NCI-H526 (cell line): ENCODE results near the gene STKLD1.

Experiments
- DNase-seq, 2 experiments: peaks; one replicate each; lab custom pipeline; 2025; lab: John Stamatoyannopoulos, UW

The STKLD1 gene

DNA sequence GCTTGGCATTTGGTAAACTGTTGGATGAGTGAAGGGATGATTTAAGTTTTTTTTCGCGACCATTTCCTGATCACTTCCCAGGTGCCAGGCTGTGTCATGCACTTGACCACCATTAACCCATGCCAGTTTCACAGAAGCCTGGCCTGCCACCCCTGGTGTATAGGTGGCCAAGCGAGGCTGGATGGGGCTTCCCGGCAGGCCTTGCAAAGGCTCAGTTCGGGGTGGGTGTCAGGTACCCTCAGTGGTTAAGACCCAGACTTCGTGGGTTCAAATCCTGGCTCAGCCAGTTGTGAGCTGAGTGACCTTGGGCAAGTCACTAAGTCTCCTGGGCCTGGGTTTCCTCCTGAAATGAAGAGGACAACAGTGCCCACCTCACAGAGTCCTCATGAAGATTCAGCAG, 30.6 kb upstream of the STKLD1 start:
- no peak for DNase-seq

DNA sequence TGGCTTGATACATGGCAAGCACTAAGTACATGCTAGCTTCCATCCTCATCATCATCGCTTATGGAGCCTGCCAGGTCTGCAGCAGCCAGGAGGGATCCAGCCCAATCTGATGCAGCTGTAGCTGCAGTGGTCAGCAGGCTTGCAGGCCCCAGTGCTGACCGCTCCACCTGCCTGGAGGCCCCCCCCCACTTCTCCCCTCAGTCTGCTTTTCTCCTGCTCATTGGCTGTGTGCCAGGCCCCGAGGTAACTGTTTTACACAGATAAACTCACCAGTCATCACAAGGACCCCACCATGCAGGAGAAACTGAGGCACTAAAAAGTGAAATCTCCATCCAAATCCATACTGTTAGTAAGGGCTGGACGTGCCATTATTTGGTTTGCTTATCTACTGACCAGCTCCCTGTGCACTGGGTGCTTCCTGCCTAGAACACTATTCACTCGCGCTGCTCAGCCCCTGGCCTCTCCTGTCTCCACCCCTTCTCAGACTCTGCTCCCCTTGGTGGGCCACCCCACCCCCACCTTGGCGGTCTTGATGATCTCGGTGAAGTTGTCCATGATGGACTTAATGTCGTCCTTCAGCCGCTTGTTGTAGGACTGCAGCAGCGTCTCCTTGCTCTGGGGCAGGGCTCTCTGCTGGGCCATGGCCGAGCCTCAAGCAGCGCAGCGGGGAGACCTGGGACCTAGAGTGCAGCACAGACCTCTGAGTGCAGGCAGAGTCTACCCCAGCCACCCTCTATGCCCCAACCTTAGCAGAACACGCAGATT, 30.0 kb upstream of the STKLD1 start:
- no peak for DNase-seq

DNA sequence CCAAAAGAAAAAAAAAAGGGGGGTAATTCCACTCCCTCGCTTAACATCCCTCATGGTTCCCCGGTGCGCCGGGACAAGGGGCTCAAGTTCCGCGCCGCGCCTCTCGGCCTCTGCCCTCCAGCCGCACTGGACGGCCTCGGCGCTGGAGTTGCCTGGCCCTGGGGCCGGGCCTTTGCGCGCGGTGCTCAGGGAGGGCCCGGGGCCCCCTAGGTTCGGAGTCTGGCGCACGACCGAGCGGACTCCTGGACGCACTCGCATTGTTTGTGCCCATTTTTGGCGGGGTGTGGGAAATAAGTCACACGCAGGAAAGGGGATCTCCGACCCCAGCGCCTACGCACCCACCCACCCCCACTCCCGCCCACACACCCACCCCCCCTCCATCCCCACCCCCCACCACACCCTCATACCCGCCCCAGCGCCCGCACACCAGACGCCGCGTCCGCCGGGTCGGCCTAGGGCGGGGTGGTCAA, 28.6 kb upstream of the STKLD1 start:
- peak in 1 of 2 experiments; percentile 30 for DNase-seq

DNA sequence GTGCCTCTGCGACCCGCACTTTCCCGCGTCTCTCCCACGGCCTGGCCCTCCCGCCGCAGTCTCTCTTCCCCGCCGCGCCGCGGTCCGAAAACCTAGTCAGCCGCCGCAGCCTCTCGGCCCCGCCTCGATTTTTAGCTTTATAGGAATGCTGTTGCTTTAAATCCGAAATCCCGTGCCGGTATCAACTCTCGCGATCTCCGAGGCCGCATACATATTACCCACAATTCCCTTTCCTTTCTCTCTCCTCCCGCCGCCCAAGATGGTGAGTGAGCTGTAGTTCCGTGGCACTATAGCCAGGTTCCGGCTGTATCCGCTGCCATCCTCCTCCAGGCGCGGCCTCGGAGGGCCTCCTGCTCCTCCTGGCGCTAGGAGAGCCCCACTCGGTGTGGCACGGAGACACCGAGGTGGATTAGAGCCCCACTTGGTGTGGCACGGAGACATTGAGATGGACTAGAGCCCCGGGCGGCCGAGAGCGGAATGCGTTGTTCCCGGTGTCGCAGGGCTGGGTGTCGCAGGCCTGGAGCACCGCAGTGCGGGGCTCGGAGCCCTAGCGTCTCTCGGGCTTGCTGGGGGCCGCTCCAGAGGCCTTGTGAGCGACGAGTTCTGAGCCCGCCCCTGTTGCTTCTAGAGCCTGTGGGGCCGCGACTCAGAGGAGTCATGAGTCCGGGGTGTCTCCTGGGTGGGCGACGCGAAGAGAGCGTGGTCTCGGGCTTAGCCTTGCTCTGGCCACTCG, 28.0 kb upstream of the STKLD1 start, which contains the start of the genes MED22 and RPL7A:
MED22 (minus strand) TSS at position 147 of the 733 bp plus-strand sequence. CDS start 1,469 bp downstream, outside the sequence.
RPL7A (plus strand) TSS at position 234 of the 733 bp plus-strand sequence; CDS start at position 260, 26 bp downstream.
- DNase-seq, result peak; percentile 82 to 92

DNA sequence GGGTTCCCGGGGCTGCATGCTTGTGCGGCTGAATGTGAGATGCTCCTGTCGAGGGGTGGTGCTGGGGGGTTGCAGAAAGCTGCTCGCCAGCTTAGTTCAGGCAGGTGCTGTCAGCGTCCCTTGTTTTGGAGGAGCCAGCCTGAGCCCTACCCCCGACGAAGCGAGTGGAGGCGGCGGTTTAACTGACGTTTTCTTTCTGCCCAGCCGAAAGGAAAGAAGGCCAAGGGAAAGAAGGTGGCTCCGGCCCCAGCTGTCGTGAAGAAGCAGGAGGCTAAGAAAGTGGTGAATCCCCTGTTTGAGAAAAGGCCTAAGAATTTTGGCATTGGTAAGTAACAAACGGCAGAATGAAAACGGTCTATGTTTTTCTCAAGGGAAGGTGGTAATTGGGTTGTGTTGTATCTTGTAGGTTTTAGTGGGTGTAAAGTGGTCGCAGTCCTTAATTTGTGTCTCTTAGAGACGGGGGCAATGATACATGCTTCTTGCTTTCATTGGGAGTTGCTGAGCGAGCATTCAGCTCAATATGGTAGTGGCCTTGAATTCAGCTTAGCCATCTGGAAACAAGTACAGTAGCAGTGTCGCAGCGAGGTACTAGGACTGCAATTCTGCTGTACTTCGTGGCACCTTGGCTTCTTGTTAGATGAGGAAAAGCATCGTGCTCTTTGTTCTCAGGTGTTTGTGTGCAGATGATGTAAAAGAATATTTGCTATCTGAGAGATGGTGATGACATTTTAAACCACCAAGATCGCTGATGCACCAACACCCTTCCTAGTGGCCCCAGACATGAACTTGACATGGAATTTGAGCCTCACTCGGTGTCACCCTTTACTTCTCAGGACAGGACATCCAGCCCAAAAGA, 27.2 kb upstream of the STKLD1 start:
- no peak for DNase-seq

DNA sequence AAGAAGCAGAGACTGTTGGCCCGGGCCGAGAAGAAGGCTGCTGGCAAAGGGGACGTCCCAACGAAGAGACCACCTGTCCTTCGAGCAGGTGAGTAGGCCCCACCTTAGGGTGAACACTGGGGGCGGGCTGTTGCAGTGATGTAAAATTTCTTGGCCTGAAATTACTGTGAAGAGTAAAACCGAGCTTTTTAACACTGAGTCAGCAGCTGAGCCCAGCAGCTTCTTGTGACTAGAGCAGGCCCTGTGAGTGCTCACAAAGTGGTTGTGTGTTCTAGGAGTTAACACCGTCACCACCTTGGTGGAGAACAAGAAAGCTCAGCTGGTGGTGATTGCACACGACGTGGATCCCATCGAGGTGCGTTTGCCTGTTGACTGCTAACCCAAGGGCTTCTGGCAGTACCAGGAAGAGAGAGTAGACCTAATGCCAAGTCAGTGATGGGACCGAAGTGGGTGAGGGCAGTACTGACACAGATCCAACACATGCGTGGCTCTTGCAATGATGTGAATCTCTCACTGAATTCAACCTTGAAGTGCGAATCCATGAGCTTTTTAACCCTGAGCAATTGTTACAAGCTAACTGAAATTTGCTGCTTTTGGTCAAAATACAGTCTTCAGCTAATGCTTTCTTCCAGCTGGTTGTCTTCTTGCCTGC, 26.1 kb upstream of the STKLD1 start:
- no peak for DNase-seq

DNA sequence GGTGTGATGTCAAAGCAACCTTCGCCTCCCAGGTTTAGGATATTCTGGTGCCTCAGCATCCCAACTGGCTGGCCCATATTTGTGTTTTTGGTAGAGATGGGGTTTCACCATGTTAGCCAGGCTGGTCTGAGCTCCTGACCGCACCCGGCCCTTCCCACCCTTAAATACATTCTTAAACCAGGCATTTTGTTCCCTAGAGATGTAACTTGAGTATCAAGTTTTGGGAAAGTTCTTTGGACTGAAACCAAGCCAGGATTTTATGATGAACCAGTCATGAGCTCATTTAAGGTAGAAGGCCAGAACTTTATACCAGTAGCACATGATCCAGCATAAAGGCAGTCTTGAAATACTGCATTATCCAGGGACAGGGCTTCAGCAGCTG, 24.6 kb upstream of the STKLD1 start:
- no peak for DNase-seq

DNA sequence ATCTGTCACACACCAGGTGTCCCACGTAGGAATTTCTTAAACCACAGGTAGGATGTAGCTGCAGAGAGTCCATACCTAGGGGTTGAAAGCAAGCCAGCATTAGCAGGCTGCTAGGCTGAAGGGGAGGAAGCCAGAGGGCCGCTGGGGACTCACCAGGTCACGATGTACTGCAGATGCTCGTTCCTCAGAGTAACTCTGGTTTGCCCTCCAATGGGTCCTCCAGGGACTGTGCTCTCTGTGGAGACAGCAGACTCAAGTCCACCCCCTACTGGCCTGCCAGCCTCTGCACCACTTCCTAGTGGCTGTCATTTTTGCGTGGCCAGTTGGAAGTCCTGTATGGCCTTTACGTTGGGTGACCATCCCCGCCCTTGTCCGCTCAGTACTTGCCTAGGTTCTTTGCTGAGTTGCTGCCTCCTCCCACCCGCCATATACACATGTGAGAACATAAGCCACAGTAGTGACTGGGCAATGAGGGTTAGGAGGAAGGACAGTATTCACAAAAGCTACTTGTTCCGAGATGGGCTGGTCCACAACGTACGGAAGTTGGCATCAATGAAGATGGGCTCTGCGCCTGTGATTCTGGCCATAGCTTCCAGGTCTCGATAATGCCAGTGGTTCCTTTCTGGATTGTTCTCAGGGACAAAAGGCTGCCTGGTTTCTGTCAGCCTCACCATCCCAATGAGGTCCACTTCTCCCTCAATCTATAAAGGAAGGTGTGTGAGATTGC, 24.1 kb upstream of the STKLD1 start:
- DNase-seq, result peak in 1 of 2 experiments; percentile 51

DNA sequence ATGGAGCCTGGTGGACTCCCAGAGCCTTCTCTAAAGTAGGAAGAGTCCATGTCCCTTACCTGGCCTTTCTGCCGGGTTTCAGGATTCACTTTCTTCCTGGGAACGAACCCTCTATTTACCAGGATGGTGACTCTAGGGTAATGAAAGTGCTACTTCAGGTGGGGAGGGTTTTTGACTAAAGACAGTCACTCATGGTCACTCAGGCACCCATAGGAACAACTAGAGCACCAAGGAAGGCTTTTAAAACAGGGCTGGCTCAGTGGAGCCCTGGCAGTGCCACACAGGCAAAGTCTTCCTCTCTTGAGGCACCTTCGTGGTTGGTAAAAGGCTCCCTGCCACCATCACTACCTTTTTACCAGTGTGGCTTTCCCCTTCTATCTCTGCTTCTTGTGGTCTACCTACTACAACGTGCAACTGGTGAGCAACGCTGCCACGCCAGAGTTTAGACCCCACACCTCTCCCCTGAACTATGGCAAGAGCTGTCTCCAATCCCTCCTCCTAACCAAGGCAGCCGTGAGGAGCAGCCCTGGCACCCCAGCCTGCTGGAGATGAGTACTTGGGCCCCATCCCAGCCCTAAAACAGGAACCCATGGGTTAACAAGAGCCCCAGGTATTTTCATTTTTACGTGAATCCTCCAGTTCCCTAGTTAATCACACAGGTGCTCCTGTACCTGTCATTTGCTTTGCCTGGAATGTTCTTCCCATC, 23.4 kb upstream of the STKLD1 start:
- DNase-seq, result no peak

DNA sequence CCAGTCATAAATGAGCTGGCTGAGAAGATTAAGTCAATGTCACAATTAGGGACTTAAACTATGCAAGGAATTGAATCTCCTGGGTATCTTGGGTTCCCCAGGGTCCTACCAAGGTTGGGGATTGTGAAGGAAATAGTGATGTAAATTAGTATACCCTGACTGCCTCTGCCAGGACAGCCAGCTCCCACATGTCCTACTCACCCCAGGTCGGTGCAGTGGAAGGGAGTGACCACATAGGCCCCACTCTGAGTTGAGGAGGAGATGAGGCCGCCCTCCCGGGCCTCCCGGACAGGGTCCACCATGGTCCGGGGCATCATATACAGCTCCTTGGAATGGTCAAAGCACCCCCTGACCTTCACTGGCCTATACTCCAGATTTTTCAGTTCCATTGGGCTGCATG, 22.6 kb upstream of the STKLD1 start:
- DNase-seq, result no peak

DNA sequence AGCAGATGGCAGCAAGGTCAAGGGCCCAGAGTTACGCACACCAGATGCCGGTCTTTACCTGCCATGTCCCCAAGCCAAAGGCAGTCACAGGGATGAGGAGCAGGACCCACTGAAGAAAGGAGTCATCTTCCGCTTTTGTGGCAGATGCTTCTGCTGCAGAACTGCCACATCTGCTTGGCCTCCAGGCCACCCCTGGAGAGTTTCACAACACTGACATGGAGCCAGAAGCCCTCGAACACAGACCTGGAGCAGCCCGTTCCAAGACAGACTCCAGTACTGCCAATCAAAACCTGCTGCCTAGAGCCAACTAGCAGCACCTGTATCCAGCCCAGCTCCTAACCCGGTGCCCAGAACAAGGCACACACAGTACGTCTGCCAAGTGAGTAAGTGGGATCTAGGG, 21.4 kb upstream of the STKLD1 start:
- DNase-seq, result no peak

DNA sequence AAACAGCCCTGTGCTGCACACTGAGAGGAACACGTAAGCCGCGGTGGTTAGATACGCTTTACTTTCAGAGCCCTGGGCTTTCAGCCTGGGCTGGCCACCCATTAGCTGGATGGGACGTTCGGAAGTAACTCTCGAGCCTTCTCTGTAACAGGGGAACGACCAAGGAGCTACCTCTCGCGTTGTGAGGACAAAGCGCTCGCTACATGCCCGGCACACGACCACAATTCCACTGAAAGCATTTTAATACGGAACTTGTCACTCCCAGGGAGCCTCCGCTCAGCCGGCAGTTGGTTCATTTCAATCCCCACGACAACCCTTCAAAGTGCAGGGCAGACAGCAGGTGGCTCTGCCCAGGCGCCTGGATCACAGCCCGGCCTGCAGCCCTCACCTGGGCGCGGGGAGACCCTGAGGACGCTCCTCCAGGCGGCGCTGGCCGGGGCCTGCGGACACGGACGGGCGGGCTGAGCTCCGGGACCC, 20.2 kb upstream of the STKLD1 start:
- no peak for DNase-seq

DNA sequence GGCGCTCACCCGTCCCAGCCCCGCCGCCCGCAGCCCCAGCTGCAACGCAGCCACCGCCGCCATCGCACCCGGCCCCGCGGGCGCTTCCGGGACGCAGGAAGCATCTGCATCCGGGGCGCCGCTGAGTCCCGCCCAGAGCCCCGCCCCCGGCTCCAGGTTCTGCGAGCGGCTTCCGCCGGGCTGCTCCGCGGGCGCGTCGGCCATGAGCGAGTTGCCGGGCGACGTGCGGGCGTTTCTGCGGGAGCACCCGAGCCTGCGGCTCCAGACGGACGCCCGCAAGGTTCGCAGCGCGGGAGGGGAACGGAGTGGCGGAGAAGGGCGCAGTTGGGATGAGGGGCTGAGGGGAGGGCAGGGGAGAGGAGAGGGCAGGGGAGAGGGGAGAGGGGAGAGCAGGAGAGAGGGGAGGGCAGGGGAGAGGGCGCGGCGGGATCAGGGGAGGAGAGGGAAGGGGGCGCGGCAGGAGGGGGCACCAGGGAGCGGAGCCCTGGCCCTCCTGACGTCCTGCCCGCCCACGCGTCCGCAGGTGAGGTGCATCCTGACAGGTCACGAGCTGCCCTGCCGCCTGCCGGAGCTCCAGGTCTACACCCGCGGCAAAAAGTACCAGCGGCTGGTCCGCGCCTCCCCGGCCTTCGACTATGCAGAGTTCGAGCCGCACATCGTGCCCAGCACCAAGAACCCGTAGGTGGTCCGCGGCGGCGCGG, 19.6 kb upstream of the STKLD1 start, which contains the start of the genes SURF1 and SURF2:
SURF1 (minus strand) TSS at position 97 of the 701 bp plus-strand sequence; CDS start at position 63, 34 bp downstream.
SURF2 (plus strand) TSS at position 160 of the 701 bp plus-strand sequence; CDS start at position 203, 43 bp downstream.
- DNase-seq, result peak in 1 of 2 experiments; percentile 88

DNA sequence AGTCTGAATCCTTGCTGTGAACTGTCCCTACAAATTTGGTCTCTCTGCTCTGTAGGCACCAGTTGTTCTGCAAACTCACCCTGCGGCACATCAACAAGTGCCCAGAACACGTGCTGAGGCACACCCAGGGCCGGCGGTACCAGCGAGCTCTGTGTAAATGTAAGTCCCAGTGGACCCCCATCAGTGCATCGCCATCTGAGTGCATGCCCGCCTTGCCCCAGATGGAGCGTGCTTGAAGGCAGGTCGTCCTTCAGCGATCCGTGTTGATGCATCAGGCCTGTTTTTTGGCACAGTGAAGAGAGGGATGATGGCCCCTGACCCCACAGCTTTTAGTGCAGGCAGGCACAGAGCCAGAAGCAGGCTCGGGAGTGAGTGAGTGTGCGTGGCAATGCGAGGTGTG, 18.5 kb upstream of the STKLD1 start:
- no peak for DNase-seq

DNA sequence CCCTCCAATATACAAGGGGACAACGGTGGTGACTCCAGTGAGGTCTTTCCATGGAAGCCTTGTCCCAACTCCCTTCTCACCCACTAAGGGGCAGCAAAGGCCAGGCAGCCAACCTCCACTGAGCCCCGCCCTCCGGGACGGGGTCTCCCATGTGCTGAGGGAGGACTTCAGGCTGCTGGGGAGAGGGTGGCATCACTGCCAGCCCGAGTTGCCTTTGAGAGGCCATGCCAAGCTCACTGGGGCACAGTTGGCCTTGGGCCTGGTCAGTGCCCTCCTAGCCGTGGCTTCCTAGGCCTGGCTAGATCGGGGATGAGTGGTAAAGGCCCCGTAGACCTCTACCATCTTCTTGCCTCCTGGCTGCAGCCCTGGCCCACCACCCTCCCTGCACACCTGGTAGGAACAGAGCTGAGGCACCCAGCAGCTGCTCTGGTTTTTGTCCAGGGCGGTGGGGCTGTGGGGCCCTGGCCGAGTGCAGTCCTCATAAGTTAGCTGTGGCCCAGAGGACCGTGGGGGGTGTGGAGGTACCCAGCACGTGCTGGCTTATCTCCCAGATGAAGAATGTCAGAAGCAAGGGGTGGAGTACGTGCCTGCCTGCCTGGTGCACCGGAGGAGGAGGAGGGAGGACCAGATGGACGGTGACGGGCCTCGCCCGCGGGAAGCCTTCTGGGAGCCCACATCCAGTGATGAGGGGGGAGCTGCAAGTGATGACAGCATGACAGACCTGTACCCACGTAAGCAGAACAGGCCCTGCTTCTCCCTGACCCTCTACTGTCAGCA, 16.6 kb upstream of the STKLD1 start:
- DNase-seq, result peak in 1 of 2 experiments; percentile 24

DNA sequence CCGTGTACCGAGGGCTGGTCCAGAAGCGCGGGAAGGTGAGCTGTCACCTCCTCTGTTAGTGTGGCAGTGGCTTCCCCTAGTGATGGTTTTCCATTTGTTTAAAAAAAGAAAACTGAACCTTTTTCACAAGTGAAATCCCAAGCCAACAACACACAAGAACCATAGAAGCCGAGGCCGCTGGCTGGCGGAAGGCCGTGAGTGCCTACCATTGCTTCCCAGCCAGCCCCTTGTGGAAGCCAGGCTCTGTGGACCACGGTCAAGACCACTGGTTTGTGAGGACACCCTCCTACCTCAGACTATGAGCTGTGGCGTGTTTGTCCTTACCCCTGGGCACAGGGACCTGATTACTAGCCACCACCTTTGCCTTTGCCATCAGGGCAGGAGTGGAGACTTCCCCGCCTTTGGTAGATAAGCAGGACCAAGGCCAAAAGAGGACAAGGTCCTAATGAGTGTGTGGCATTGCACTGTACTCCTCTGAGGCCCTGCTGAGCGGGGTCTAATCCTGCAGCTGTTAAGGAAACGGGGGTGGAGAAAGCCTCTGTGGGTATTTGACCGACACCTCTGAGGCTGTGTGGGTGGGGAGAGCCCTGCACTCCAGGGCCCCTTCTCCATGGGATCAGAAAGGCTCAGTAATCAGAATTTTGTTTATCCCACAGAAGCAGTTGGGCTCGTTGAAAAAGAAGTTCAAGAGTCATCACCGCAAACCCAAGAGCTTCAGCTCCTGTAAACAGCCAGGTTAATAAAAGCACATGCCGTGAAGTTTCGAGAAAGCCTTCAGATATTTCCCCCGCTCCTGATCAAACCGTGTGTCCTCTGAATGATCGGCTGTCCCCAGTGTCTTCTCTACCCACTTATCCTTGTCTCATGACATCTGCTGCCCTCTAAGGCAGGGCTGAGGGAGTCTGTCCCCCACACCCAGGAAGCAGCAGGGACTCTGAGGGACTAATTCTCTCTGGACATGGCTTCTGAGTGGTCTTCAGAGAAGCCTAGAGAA, 15.5 kb upstream of the STKLD1 start:
- no peak for DNase-seq

DNA sequence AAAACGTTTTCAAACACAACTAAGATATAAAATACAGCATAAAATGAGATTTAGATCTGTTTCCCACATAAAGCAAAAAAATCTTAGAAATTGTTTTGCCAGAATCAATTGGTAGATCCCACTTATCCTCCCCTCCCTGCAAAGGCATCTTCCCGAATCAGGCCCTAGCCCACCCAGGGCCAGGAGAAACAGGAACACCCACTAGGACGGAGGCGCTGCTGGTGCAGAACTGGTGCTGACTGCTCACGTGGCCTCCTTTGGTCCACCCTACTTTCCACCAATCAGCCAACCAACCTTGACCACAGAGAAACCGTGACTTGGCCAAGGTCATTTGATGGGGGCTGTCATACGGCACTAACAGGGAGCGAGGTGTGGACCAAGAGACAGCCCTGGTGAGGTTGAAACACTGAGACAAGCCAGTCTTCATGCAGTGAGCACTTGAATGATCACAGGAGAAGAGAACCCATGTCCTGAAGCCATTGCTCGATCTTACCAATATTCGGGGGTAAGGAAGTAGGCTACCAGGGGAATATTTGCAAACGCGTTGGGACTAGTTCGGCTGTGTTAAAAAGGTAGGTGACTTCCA, 14.6 kb upstream of the STKLD1 start:
- no peak for DNase-seq
